Caco-2 (cell line): ENCODE measurements around the gene MAZ. TPM values are rescaled to one million over a fixed set of nuclear protein-coding genes. Genes with fewer than 3 reads are reported as not detected.
"Not testable (repeated sequence)": the region's sequence is repeated elsewhere in the genome, so short reads cannot be mapped to it uniquely, and the experiment has no call there.

Experiments used
- BruUV-seq: library from RNA; stranded (reverse); fragments of 400-500 nt; replicated peaks from 2 replicates; lab custom pipeline; 2021; lab: Mats Ljungman, UMichigan
- CTCF ChIA-PET: fragments of 300-600 bp; sonication (Branson Sonifier 250); formaldehyde crosslinking; loops from one replicate; lab custom pipeline; 2022; ENCODE audit warnings: antibody characterized with exemption; lab: Charles Lee
- POLR2A ChIA-PET: fragments of 300-600 bp; sonication (Branson Sonifier 250); formaldehyde crosslinking; loops from one replicate; lab custom pipeline; 2022; ENCODE audit warnings: antibody characterized with exemption; lab: Charles Lee
- DNase-seq, 2 experiments: peaks; one replicate each; pipeline versions ENCODE4 v3.0.0 to v3.0.0-alpha.2; 2020 to 2022
- H3K27me3 ChIP-seq: replicated peaks from 2 replicates; pipeline ENCODE4 v1.6.0; 2011; ENCODE audit warnings: low read length; ENCODE audit not compliant: control insufficient read depth, insufficient read depth
- H3K36me3 ChIP-seq: 2 replicates; pipeline ENCODE4 v1.5.1; 2011; ENCODE audit warnings: low read length; ENCODE audit not compliant: control insufficient read depth, insufficient read depth
- H3K4me1 ChIP-seq: fragments of 250-450 bp; sonication (Bioruptor Pico); 2 replicates; pipeline ENCODE4 v1.5.1; 2020; ENCODE audit warnings: mild to moderate bottlenecking
- H3K4me3 ChIP-seq: 2 replicates; pipeline ENCODE4 v1.5.1; 2011; ENCODE audit warnings: low read depth, mild to moderate bottlenecking, control low read depth, low read length
- H3K9me3 ChIP-seq: fragments of 250-450 bp; sonication (Bioruptor Pico); 2 replicates; pipeline ENCODE4 v1.5.1; 2020; ENCODE audit warnings: mild to moderate bottlenecking, moderate library complexity
- H3K27ac Mint-ChIP-seq: one replicate; pipeline ENCODE4 v1.8.0; 2022; ENCODE audit warnings: mixed read lengths; ENCODE audit not compliant: unreplicated experiment
- H3K27me3 Mint-ChIP-seq: one replicate; pipeline ENCODE4 v1.8.0; 2022; ENCODE audit warnings: mixed read lengths; ENCODE audit not compliant: insufficient read depth, unreplicated experiment
- H3K36me3 Mint-ChIP-seq: one replicate; pipeline ENCODE4 v1.8.0; 2022; ENCODE audit warnings: mild to moderate bottlenecking, mixed read lengths; ENCODE audit not compliant: insufficient read depth, unreplicated experiment
- H3K4me1 Mint-ChIP-seq: one replicate; pipeline ENCODE4 v1.8.0; 2022; ENCODE audit warnings: low read depth, mixed read lengths; ENCODE audit not compliant: unreplicated experiment
- H3K4me3 Mint-ChIP-seq: one replicate; pipeline ENCODE4 v1.8.0; 2022; ENCODE audit warnings: mild to moderate bottlenecking, moderate library complexity, mixed read lengths; ENCODE audit not compliant: unreplicated experiment
- H3K9me3 Mint-ChIP-seq: one replicate; pipeline ENCODE4 v1.8.0; 2022; ENCODE audit warnings: mixed read lengths; ENCODE audit not compliant: unreplicated experiment
- intact Hi-C: fragments of 100-400 bp; cut with micrococcal nuclease; formaldehyde crosslinking; loops from one replicate; pipeline ENCODE4 v1.10.0; 2022; ENCODE audit not compliant: unreplicated experiment
- total RNA-seq: library from RNA; stranded (reverse); gene quantifications from 2 replicates; pipeline ENCODE4 v1.2.3, GENCODE V29; 2022
- TF ChIP-seq, protein P1 (sequence below), 2 experiments: fragments of 200-600 bp in 1 of 2; IDR thresholded peaks; 1 replicate in 1 of 2; 2 replicates in 1 of 2; pipeline versions ENCODE4 v1.5.1 to v1.8.0; 2011 to 2022; ENCODE audit warnings: antibody characterized with exemption in 1 of 2, control low read depth in 1 of 2, inconsistent platforms in 1 of 2, low read depth in 1 of 2, low read length in 1 of 2, mild to moderate bottlenecking in 1 of 2, moderate library complexity in 1 of 2; ENCODE audit not compliant: insufficient read depth in 1 of 2, severe bottlenecking in 1 of 2, unreplicated experiment in 1 of 2

Gene MAZ
- total RNA-seq, 1 experiment from 2014 or later = 317 TPM

DNA sequence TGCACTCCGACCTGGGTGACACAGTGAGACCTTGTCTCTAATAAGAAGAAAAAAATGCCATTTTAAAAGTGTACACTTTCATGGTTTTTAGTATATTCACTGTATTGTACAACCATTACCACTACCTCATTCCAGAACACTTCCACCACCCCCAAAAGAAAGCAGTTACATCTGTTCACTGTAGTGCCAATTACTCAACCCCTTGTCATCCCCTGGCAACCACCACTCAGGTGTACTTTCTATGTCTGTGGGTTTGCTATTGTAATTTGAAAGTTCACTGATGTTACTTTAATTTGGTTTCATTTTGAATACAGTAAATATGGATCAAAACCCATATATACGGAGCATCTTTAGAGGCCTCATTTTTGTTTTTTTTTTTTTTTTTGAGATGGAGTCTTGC is 22.2 kb upstream of the MAZ start:
- no TSS peak for BruUV-seq

GRCh38 chr16:29784901-29785500 is 21.3 kb upstream of the MAZ start:
- BruUV-seq = no TSS peak
- Mint-ChIP-seq H3K9me3 (peaks cover 27% of the 10 kb centered on the region), H3K4me3 (no peak overlapping the region), H3K27ac (no peak overlapping the region), H3K27me3 (no peaks in the 10 kb centered on the region), H3K4me1 (peaks cover 25% of the 10 kb centered on the region), H3K36me3 (peaks cover 6% of the 10 kb centered on the region)
- ChIA-PET POLR2A (no interaction called here), CTCF (no interaction called here)
- intact Hi-C loops = no loop called here
- H3K4me3 ChIP-seq = no peak overlapping the region
- TF ChIP-seq, protein P1, sequence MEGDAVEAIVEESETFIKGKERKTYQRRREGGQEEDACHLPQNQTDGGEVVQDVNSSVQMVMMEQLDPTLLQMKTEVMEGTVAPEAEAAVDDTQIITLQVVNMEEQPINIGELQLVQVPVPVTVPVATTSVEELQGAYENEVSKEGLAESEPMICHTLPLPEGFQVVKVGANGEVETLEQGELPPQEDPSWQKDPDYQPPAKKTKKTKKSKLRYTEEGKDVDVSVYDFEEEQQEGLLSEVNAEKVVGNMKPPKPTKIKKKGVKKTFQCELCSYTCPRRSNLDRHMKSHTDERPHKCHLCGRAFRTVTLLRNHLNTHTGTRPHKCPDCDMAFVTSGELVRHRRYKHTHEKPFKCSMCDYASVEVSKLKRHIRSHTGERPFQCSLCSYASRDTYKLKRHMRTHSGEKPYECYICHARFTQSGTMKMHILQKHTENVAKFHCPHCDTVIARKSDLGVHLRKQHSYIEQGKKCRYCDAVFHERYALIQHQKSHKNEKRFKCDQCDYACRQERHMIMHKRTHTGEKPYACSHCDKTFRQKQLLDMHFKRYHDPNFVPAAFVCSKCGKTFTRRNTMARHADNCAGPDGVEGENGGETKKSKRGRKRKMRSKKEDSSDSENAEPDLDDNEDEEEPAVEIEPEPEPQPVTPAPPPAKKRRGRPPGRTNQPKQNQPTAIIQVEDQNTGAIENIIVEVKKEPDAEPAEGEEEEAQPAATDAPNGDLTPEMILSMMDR (IDR thresholded peaks at IDR 0.05; ENCODE audit: insufficient read depth in 1 of 2, low read depth in 1 of 2, low read length in 1 of 2, severe bottlenecking in 1 of 2, unreplicated experiment in 1 of 2) = no peak
- H3K9me3 ChIP-seq = no peaks in the 10 kb centered on the region
- H3K27me3 ChIP-seq = no peaks in the 10 kb centered on the region
- H3K4me1 ChIP-seq = peaks cover 42% of the 10 kb centered on the region
- no peak for DNase-seq
- H3K36me3 ChIP-seq = peaks cover 1% of the 10 kb centered on the region; the same call in 1 of the 2 replicates

More for the DNA sequence above, 22.2 kb upstream of the MAZ start:
- TF ChIP-seq, protein P1 (IDR thresholded peaks at IDR 0.05; ENCODE audit: insufficient read depth in 1 of 2, low read depth in 1 of 2, low read length in 1 of 2, severe bottlenecking in 1 of 2, unreplicated experiment in 1 of 2) = no peak
- Mint-ChIP-seq H3K4me3 (no peak overlapping the region), H3K27ac (peak overlapping the region; percentile 82), H3K9me3 (peaks cover 27% of the 10 kb centered on the region), H3K36me3 (peaks cover 6% of the 10 kb centered on the region), H3K4me1 (peaks cover 34% of the 10 kb centered on the region), H3K27me3 (no peaks in the 10 kb centered on the region)
- peaks cover 1% of the 10 kb centered on the region; the same call in 1 of the 2 replicates for H3K36me3 ChIP-seq
- DNase-seq = no peak
- CTCF ChIA-PET = no interaction called here
- H3K4me1 ChIP-seq = peaks cover 45% of the 10 kb centered on the region
- H3K9me3 ChIP-seq = no peaks in the 10 kb centered on the region
- intact Hi-C loops = no loop called here
- no peak overlapping the region for H3K4me3 ChIP-seq
- POLR2A ChIA-PET = no interaction called here
- H3K27me3 ChIP-seq = no peaks in the 10 kb centered on the region

- H3K4me3 Mint-ChIP-seq, CTCF ChIA-PET, BruUV-seq, H3K27me3 ChIP-seq, H3K27me3 Mint-ChIP-seq, H3K4me3 ChIP-seq, H3K9me3 ChIP-seq, H3K36me3 ChIP-seq, H3K27ac Mint-ChIP-seq, intact Hi-C loops, DNase-seq: not testable (repeated sequence)
- peaks cover 26% of the 10 kb centered on the region for H3K4me1 ChIP-seq
- H3K9me3 Mint-ChIP-seq = peaks cover 16% of the 10 kb centered on the region
- peaks cover 16% of the 10 kb centered on the region for H3K4me1 Mint-ChIP-seq
- POLR2A ChIA-PET = interaction anchor here (0.6 kb wide), 1 partner anchor 110 kb away, joined by 4 read pairs; no protein-coding TSS in a partner anchor
- H3K36me3 Mint-ChIP-seq = peaks cover 18% of the 10 kb centered on the region
Measured at GRCh38 chr16:29787155-29787554, 19.2 kb upstream of the MAZ start.
